Astrocyte (in vitro differentiated cells and primary cell): ENCODE data around the gene IL4R. TPM values are rescaled to one million over a fixed set of nuclear protein-coding genes. Genes with fewer than 3 reads are reported as not detected.

Source experiments
- DNase-seq: peaks from one replicate; pipeline ENCODE4 v3.0.0-alpha.2; 2010; ENCODE audit warnings: low read depth
- FAIRE-seq: peaks from 2 replicates; lab custom pipeline; 2011; peaks lifted over from hg19 to GRCh38; lab: Jason Lieb, UNC
- H2AFZ ChIP-seq: 2 replicates; pipeline ENCODE4 v1.6.0; 2012; ENCODE audit warnings: low read depth, low read length, inconsistent platforms
- H3K27ac ChIP-seq: 2 replicates; pipeline ENCODE4 v1.5.1; 2011; ENCODE audit warnings: low read depth, low read length, inconsistent platforms
- H3K27me3 ChIP-seq: 2 replicates; pipeline ENCODE4 v1.6.0; 2011; ENCODE audit warnings: low read length, inconsistent platforms; ENCODE audit not compliant: insufficient read depth
- H3K36me3 ChIP-seq: 2 replicates; pipeline ENCODE4 v1.5.1; 2011; ENCODE audit warnings: low read length, inconsistent platforms; ENCODE audit not compliant: insufficient read depth
- H3K4me1 ChIP-seq: 2 replicates; pipeline ENCODE4 v1.5.1; 2011; ENCODE audit warnings: low read length, inconsistent platforms; ENCODE audit not compliant: insufficient read depth
- H3K4me2 ChIP-seq: 2 replicates; pipeline ENCODE4 v1.6.0; 2012; ENCODE audit warnings: low read length, inconsistent platforms
- H3K4me3 ChIP-seq: 2 replicates; pipeline ENCODE4 v1.5.1; 2011; ENCODE audit warnings: low read depth, mild to moderate bottlenecking, low read length, inconsistent platforms; ENCODE audit not compliant: insufficient read depth
- H3K79me2 ChIP-seq: 2 replicates; pipeline ENCODE4 v1.6.0; 2012; ENCODE audit warnings: mild to moderate bottlenecking, low read length, inconsistent platforms; ENCODE audit not compliant: insufficient read depth
- H3K9ac ChIP-seq: 2 replicates; pipeline ENCODE4 v1.6.0; 2012; ENCODE audit warnings: mild to moderate bottlenecking, low read length, inconsistent platforms
- H3K9me3 ChIP-seq: 2 replicates; pipeline ENCODE4 v1.5.1; 2012; ENCODE audit warnings: low read depth, mild to moderate bottlenecking, low read length, inconsistent platforms; ENCODE audit not compliant: insufficient read depth
- H4K20me1 ChIP-seq: 2 replicates; pipeline ENCODE4 v1.6.0; 2012; ENCODE audit warnings: low read length, inconsistent platforms; ENCODE audit not compliant: insufficient read depth
- H3K27ac Mint-ChIP-seq: one replicate; pipeline ENCODE4 v1.8.0; 2021; ENCODE audit warnings: mild to moderate bottlenecking, mixed read lengths; ENCODE audit not compliant: unreplicated experiment
- H3K27me3 Mint-ChIP-seq: one replicate; pipeline ENCODE4 v1.8.0; 2021; ENCODE audit warnings: low read depth, mixed read lengths; ENCODE audit not compliant: unreplicated experiment
- H3K36me3 Mint-ChIP-seq: one replicate; pipeline ENCODE4 v1.8.0; 2021; ENCODE audit warnings: low read depth, mixed read lengths; ENCODE audit not compliant: unreplicated experiment
- H3K4me1 Mint-ChIP-seq: one replicate; pipeline ENCODE4 v1.8.0; 2021; ENCODE audit warnings: low read depth, mixed read lengths; ENCODE audit not compliant: unreplicated experiment
- H3K4me3 Mint-ChIP-seq: one replicate; pipeline ENCODE4 v1.8.0; 2021; ENCODE audit warnings: mild to moderate bottlenecking, moderate library complexity, mixed read lengths; ENCODE audit not compliant: unreplicated experiment
- H3K9me3 Mint-ChIP-seq: one replicate; pipeline ENCODE4 v1.8.0; 2021; ENCODE audit warnings: mild to moderate bottlenecking, mixed read lengths; ENCODE audit not compliant: unreplicated experiment
- EZH2 ChIP-seq: IDR thresholded peaks from 2 replicates; pipeline ENCODE4 v1.6.1; 2012; ENCODE audit warnings: mild to moderate bottlenecking, low read length, inconsistent platforms; ENCODE audit not compliant: insufficient read depth
- total RNA-seq: library from RNA; stranded (reverse); gene quantifications from 2 replicates; pipeline ENCODE4 v1.2.1, GENCODE V29; 2021
- TF ChIP-seq, protein P1 (sequence below): IDR thresholded peaks from 2 replicates; pipeline ENCODE4 v1.5.1; 2011; ENCODE audit warnings: low read depth, mild to moderate bottlenecking, inconsistent platforms, low read length, moderate library complexity; ENCODE audit not compliant: insufficient read depth

IL4R gene
- total RNA-seq, 1 donor from 2014 or later, result 17.5 TPM

DNA sequence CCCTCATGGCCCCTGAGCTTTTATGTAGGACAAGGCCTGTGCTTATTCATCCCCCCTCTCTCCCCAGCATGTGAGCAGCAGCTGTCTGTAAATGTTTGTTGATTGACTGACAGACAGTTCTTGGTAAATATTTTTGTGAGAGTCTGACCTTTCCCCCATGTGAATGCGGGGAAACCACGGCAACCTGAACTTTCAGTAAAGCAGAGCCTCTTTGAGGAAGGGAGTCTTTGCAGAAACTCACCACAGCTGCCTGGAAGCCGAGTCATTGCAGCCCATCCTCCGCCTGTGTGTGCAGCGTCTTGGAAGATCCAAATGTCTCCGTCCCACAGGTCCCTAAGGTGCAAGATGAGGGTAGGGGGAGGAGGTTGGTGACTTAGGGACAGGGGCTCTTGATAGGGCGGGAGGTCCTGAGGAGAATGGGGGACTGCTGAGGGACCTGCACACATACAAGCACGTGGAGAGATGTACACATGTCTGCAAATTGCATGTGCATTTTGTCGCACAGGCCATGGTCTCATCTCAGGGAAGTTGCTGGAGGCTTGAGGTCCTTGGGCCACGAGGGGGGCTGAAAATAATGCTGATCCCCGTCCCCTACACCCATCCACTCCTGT lies 65.2 kb downstream of the IL4R start:
- H3K4me1 Mint-ChIP-seq, result peaks cover 10% of the 10 kb centered on the region
- H3K9me3 Mint-ChIP-seq, result peaks cover under 1% of the 10 kb centered on the region
- no peaks in the 10 kb centered on the region for H4K20me1 ChIP-seq
- H3K27me3 Mint-ChIP-seq, result peaks cover 10% of the 10 kb centered on the region
- peak overlapping the region; percentile 43 for H3K27ac Mint-ChIP-seq
- no peaks in the 10 kb centered on the region for H3K79me2 ChIP-seq
- no peak overlapping the region for H3K4me2 ChIP-seq
- H3K36me3 Mint-ChIP-seq, result no peaks in the 10 kb centered on the region
- DNase-seq (no peak), FAIRE-seq (no peak)
- H3K27ac ChIP-seq, result no peak overlapping the region
- no peaks in the 10 kb centered on the region for H3K27me3 ChIP-seq
- H3K36me3 ChIP-seq, result no peaks in the 10 kb centered on the region
- H3K4me3 Mint-ChIP-seq, result peak overlapping the region; percentile 46
- H3K9me3 ChIP-seq, result peaks cover 6% of the 10 kb centered on the region
- TF ChIP-seq, protein P1, sequence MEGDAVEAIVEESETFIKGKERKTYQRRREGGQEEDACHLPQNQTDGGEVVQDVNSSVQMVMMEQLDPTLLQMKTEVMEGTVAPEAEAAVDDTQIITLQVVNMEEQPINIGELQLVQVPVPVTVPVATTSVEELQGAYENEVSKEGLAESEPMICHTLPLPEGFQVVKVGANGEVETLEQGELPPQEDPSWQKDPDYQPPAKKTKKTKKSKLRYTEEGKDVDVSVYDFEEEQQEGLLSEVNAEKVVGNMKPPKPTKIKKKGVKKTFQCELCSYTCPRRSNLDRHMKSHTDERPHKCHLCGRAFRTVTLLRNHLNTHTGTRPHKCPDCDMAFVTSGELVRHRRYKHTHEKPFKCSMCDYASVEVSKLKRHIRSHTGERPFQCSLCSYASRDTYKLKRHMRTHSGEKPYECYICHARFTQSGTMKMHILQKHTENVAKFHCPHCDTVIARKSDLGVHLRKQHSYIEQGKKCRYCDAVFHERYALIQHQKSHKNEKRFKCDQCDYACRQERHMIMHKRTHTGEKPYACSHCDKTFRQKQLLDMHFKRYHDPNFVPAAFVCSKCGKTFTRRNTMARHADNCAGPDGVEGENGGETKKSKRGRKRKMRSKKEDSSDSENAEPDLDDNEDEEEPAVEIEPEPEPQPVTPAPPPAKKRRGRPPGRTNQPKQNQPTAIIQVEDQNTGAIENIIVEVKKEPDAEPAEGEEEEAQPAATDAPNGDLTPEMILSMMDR, result no peak
- TF ChIP-seq EZH2, result no peak
- no peak overlapping the region for H3K9ac ChIP-seq
- H2AFZ ChIP-seq, result no peak overlapping the region
- H3K4me3 ChIP-seq, result no peak overlapping the region
- peaks cover 5% of the 10 kb centered on the region for H3K4me1 ChIP-seq

DNA sequence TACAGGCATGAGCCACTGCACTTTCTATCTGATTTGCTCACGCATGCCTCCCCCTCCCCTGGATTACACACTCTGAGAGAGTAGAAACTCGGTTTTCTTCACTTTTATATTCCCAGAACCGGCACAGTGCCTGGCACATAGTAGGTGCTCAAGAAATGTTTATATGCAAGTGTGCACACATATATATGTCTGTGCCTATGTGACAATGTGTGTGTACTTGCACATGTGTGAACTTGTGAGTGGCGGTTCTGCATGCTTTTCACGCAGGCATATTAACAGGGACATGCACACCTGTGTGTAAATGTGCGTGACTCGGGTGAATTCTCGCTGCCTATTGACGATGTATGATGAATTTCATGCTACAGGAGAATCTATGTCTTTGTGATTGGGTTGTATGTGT lies 66.1 kb downstream of the IL4R start:
- no peaks in the 10 kb centered on the region for H3K79me2 ChIP-seq
- no peaks in the 10 kb centered on the region for H3K36me3 ChIP-seq
- H3K4me2 ChIP-seq, result no peak overlapping the region
- no peak for TF ChIP-seq EZH2
- TF ChIP-seq, protein P1, result no peak
- Mint-ChIP-seq H3K27ac (no peak overlapping the region), H3K9me3 (peaks cover 8% of the 10 kb centered on the region), H3K4me3 (no peak overlapping the region), H3K4me1 (peaks cover 10% of the 10 kb centered on the region), H3K36me3 (no peaks in the 10 kb centered on the region), H3K27me3 (peaks cover 15% of the 10 kb centered on the region)
- peaks cover 9% of the 10 kb centered on the region for H3K9me3 ChIP-seq
- no peak overlapping the region for H3K4me3 ChIP-seq
- H3K9ac ChIP-seq, result no peak overlapping the region
- no peaks in the 10 kb centered on the region for H4K20me1 ChIP-seq
- DNase-seq (no peak), FAIRE-seq (no peak)
- no peak overlapping the region for H3K27ac ChIP-seq
- H3K27me3 ChIP-seq, result no peaks in the 10 kb centered on the region
- peaks cover 5% of the 10 kb centered on the region for H3K4me1 ChIP-seq
- no peak overlapping the region for H2AFZ ChIP-seq

DNA sequence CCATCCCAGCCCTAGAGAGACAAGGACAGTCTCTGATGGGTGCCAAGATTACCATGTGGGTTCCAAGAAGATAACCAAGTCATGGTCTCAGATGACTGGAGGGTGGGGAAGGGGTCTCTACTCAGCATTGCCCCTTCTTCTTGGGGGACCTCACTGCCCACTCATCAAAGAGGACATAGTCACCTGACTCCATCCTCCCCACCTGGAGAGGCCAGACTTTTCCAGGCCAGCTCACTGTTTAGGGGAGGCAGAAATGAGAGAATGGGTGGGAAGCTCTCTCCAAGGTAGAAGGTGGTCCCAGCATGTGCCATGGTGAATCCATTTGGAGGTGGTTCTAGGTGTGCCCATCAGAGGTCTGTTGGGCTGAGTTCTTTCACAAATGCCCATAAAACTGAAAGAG lies 67.5 kb downstream of the IL4R start:
- DNase-seq (no peak), FAIRE-seq (no peak)
- H3K79me2 ChIP-seq, result no peaks in the 10 kb centered on the region
- H3K9ac ChIP-seq, result no peak overlapping the region
- peaks cover 5% of the 10 kb centered on the region for H3K4me1 ChIP-seq
- peaks cover 10% of the 10 kb centered on the region for H3K4me1 Mint-ChIP-seq
- H2AFZ ChIP-seq, result no peak overlapping the region
- TF ChIP-seq, protein P1, result no peak
- TF ChIP-seq EZH2, result no peak
- H3K27ac ChIP-seq, result no peak overlapping the region
- H3K4me3 ChIP-seq, result no peak overlapping the region
- no peaks in the 10 kb centered on the region for H3K27me3 ChIP-seq
- no peak overlapping the region for H3K4me3 Mint-ChIP-seq
- H3K36me3 ChIP-seq, result no peaks in the 10 kb centered on the region
- no peaks in the 10 kb centered on the region for H4K20me1 ChIP-seq
- peaks cover 9% of the 10 kb centered on the region for H3K9me3 ChIP-seq
- no peak overlapping the region for H3K27ac Mint-ChIP-seq
- H3K27me3 Mint-ChIP-seq, result peaks cover 15% of the 10 kb centered on the region
- H3K36me3 Mint-ChIP-seq, result no peaks in the 10 kb centered on the region
- no peak overlapping the region for H3K4me2 ChIP-seq
- peaks cover 8% of the 10 kb centered on the region for H3K9me3 Mint-ChIP-seq
